Stomach (tissue), 4 donors: ENCODE measurements around the gene ARHGAP22.

Source experiments
- CTCF ChIP-seq, 7 experiments: fragments of 450-650 bp in 4 of 7; fragments of 200-600 bp in 3 of 7; sonication (generic) in 3 of 7; IDR thresholded peaks; one replicate each; pipeline ENCODE4 v1.5.1; 2016 to 2019; ENCODE audit warnings: antibody characterized with exemption in 7 of 7, control low read depth in 2 of 7, mild to moderate bottlenecking in 1 of 7
- POLR2A ChIP-seq, 4 donors: fragments of 450-650 bp; IDR thresholded peaks; one replicate each; pipeline ENCODE4 v1.6.1; 2016; ENCODE audit warnings: antibody characterized with exemption in 4 of 4, control low read depth in 2 of 4, mild to moderate bottlenecking in 1 of 4, moderate library complexity in 1 of 4
- POLR2AphosphoS5 ChIP-seq, 3 donors: sonication (generic); formaldehyde crosslinking; IDR thresholded peaks; one replicate each; pipeline ENCODE4 v1.6.1; 2016; ENCODE audit warnings: antibody characterized with exemption in 3 of 3

- TF ChIP-seq CTCF (IDR thresholded peaks at IDR 0.05) (no peak), POLR2A (IDR thresholded peaks at IDR 0.05) (no peak), POLR2AphosphoS5 (IDR thresholded peaks at IDR 0.05) (no peak)
Observed at GRCh38 chr10:48613016-48613415, 8.1 kb upstream of the ARHGAP22 start.
